Stomach (tissue), 4 donors: ENCODE results near the gene SMIM17.

Source experiments
- EP300 ChIP-seq: sonication (generic); formaldehyde crosslinking; IDR thresholded peaks from one replicate; pipeline ENCODE4 v1.6.1; 2017; ENCODE audit warnings: antibody characterized with exemption
- POLR2A ChIP-seq, 4 donors: fragments of 450-650 bp; IDR thresholded peaks; one replicate each; pipeline ENCODE4 v1.6.1; 2016; ENCODE audit warnings: antibody characterized with exemption in 4 of 4, control low read depth in 2 of 4, mild to moderate bottlenecking in 1 of 4, moderate library complexity in 1 of 4
- POLR2AphosphoS5 ChIP-seq, 3 donors: sonication (generic); formaldehyde crosslinking; IDR thresholded peaks; one replicate each; pipeline ENCODE4 v1.6.1; 2016; ENCODE audit warnings: antibody characterized with exemption in 3 of 3
- TF ChIP-seq, protein P1 (sequence below), 7 experiments: fragments of 450-650 bp in 4 of 7; fragments of 200-600 bp in 3 of 7; sonication (generic) in 3 of 7; IDR thresholded peaks; one replicate each; pipeline ENCODE4 v1.5.1; 2016 to 2019; ENCODE audit warnings: antibody characterized with exemption in 7 of 7, control low read depth in 2 of 7, mild to moderate bottlenecking in 1 of 7

DNA sequence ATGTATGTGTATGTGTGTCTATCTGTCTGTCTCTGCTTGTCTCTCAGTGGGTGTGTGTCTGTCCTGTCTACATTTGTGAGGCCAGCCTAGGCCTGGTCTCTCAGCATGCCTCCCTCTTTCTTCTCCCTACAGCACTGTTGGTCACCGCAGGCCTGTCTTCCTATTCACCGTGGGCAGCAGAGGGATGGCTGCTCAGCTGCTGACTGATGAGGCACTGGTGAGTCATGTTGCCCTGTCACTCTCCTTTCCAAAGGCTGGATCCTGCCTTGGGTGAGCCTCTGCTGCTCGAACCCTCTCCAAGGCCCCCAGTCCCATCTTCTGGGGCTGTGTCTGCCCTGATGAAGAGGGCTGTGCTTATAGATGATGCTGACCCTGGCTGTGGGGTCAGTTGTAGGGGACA lies 41.6 kb upstream of the SMIM17 start:
- TF ChIP-seq, protein P1, sequence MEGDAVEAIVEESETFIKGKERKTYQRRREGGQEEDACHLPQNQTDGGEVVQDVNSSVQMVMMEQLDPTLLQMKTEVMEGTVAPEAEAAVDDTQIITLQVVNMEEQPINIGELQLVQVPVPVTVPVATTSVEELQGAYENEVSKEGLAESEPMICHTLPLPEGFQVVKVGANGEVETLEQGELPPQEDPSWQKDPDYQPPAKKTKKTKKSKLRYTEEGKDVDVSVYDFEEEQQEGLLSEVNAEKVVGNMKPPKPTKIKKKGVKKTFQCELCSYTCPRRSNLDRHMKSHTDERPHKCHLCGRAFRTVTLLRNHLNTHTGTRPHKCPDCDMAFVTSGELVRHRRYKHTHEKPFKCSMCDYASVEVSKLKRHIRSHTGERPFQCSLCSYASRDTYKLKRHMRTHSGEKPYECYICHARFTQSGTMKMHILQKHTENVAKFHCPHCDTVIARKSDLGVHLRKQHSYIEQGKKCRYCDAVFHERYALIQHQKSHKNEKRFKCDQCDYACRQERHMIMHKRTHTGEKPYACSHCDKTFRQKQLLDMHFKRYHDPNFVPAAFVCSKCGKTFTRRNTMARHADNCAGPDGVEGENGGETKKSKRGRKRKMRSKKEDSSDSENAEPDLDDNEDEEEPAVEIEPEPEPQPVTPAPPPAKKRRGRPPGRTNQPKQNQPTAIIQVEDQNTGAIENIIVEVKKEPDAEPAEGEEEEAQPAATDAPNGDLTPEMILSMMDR (IDR thresholded peaks at IDR 0.05): no peak
- TF ChIP-seq POLR2A (IDR thresholded peaks at IDR 0.05) (no peak), EP300 (no peak), POLR2AphosphoS5 (IDR thresholded peaks at IDR 0.05) (no peak)
